NCI-H82 treated with DMSO at 0.1 percent for 48 hours (cell line): ENCODE results near the gene MAST4.

ENCODE experiments used
- DNase-seq: peaks from one replicate; lab custom pipeline; 2025; ENCODE audit not compliant: unreplicated experiment; lab: John Stamatoyannopoulos, UW

The MAST4 gene

DNA sequence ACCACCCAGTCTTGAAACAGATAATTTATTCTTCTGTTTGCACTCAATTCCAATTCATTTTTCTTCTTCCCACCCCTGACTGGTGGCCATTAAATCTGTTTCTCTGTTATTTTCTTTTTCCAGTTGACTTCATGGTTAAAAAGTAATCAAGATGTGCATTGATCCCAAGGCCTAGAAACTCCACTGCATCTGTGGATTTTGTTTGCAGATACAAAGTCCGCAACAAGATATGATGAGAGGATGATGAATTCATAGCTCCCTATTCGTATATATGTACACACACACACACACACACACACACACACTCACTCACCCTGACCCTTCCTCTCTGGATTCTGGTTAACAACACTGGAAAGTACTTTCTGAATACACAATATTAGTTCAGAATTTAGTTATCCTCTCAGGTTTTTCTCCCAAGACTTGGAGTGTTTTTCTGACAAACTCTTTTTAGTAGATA, 548.0 kb downstream of the MAST4 start:
- DNase-seq, result no peak

DNA sequence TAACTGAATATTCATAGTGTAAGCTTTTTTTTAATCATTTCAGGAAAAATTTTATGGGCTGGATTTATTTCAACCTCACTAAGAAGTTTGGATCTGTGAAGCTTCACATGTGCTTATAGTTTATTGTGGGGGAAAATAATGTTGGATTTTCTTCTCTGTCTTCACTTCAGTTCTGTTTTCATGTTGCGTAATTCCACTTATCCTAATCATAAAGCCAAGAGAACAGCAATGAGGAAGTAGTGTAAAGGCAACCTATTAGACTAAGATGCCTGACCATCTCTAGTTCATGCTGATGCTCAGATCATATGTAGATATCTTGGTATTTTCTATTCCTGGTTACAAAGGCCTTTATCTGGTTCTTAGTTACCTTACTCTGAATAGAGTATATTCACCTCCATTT, 550.4 kb downstream of the MAST4 start:
- no peak for DNase-seq

DNA sequence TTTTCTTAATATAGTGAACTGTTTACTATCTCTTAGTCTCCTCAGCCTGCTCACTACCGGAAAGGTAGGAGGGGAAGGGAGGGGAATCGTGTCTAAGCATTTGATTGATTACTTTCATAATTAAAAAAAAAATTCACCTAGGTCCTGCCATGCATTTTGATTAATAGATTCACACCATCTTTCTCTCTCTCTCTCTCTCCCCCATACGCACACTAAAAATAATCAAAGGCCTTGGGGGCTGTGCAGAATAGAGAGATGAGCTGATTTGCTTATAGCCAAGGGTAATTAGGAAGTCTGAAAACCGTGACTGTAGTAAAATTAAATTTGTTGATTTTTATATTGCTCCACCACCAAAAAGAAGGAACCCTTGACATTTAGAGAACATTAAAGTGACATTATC, 550.8 kb downstream of the MAST4 start:
- DNase-seq, result no peak

DNA sequence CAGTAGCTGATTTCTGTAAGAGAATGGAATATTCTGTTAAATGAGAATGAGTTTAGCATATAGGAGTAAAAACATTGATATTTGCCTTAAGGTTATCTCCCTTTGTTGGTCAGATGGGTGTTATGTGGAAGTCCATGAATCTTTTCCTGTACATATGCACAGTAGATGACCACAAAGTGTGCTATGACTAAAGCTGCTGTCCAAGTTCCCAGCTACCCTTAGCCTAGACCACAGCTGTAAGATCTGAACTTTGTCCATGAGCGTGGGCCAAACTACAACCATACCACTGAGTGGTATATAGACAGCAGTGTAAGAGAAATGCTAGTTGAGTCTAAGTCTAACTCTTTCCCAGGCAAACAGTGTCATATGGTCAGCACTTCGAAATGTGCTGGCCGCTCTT, 551.6 kb downstream of the MAST4 start:
- no peak for DNase-seq

DNA sequence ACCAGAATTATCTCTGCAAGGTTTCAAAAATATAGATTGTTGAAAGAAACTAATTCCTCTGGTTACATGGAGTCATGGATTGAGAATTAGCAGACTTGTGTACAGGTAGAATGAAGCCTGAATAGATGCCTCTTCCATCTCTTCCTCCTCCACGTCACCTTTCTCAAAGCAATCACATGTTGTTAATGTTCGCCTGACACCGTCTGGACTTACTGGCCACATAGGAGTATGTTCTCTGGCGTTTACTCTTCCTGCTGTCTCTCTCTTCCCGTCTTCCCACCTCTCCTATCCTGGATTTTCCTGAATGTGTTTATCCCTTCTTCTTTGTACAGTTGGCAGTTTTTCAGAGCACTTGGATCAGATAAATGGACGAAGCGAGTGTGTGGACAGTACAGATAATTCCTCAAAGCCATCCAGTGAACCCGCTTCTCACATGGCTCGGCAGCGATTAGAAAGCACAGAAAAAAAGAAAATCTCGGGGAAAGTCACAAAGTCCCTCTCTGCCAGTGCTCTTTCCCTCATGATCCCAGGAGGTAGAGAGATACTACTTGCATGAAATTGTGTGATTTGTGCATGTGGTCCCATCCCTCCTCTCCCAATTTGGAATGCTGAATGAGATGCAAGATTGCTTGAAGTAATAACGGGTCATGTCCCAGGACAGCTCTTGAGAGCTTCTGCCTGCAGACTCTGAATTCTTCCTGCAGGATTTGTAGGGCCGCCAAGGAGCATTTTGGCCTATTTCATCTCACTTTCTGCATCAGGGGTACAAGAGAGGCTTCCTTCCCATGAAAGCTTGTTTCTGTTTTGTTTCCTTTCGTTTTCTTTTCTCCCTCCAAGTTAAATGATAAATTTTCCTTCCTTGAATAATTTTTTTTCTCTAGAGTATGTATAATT, 553.1 kb downstream of the MAST4 start:
- no peak for DNase-seq

DNA sequence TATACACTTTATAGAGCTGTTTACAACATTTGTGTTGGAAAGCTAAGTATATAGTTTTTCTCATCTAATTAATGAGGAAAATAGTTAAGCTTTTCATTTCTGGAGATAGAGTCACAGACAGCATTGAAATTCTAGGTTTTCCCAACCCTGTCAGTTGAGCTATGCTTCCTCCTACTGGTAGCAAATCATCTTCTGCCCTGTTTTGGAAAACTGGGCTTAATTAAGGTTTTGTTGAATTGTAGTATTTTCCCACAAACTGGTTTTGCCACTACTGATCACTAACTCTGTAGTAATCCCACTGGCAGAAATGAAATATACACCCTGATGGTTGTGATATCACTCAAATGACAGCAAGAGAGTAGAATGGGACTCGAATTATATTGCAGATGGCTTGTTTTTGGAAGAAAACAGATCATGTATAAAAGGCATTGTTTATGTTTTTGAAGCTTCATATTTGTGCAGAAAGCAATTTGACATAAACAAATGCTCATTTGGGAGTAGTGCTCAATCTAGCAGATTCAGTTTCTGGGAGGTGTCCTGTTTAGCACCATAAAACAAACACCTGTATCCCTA, 553.8 kb downstream of the MAST4 start:
- DNase-seq, result no peak

DNA sequence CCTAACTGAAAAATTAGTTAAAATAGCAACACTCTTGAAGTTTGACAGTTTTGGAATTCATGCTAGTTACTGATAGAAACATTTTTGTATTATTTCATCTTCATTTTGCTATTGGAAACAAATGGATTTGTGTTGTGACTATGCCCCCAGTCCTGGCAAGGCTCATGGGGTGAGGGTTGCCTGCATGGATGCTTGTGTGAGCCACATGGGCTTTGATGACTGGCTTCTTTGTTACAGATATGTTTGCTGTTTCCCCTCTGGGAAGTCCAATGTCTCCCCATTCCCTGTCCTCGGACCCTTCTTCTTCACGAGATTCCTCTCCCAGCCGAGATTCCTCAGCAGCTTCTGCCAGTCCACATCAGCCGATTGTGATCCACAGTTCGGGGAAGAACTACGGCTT, 556.2 kb downstream of the MAST4 start:
- no peak for DNase-seq

DNA sequence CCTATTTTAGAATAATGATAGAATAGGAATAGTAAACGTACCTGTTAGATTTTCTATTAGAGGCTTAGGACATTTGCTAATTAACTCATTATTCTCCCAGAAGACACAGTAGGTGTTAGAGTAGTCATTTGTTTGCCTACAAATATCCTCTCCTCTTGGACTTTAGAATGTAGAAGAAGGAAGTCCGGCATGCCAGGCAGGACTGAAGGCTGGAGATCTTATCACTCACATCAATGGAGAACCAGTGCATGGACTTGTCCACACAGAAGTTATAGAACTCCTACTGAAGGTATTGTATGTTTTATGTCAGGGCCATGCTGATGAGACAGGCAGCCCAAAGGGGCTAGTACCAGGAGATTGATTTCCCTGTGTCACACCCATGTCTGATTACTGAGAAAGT, 557.1 kb downstream of the MAST4 start:
- DNase-seq, result no peak

DNA sequence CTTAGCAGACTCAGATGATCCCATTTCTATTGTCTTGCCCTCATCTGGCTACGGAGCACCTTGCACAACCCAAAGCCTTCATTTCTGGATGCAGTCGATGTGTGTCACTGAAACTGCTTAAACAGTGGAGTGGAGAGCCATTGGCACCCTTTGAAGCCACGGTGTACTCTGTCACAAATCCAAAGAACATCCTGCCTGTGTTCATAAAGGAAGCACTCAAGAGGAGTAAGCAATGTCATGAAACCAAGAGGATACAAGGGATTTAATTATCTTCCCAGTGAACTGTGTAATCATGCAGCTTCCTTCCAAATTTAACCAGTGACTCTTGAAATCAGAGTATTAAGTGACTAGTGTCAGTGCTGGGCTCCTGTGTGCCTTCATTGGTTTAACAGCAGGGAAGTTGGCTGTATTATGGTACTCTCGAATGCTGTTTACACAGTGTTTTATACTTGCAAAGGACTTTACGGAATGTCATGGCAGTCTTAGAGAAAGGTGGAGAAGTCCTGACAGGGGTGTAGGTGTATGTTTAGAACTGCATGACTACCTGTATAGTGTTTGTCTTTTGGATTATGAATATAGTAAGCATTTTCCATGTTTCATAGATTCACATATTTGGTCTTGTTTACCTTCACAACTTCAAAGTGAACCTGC, 558.5 kb downstream of the MAST4 start:
- no peak for DNase-seq

DNA sequence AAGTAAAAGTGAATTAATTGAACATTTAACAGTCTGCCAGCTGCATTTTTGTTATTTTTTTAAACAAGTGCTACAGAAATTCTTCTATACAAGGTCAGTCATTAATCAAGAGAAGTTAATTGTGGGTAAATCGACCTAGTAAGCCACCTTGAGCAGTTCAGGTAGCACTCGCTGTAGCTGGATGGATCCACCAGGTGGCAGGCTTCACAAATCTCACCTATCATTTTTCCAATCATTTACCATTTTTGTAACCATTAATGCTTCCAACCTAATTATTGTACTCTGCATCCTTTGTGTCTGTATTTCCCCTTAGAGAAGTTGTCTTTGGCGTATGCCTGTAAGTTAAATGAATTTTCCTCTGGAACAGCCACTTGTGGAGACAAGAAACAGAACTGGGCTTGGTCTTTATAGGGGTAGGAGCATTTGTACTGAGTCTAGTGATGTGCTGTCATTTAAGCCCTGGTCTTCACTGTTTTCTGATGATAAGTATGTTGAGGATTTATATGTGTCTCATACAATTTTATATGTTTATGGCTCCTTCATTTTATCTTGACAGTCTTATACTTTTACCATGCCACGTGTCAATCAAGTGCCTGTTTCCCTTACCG, 560.9 kb downstream of the MAST4 start:
- no peak for DNase-seq

DNA sequence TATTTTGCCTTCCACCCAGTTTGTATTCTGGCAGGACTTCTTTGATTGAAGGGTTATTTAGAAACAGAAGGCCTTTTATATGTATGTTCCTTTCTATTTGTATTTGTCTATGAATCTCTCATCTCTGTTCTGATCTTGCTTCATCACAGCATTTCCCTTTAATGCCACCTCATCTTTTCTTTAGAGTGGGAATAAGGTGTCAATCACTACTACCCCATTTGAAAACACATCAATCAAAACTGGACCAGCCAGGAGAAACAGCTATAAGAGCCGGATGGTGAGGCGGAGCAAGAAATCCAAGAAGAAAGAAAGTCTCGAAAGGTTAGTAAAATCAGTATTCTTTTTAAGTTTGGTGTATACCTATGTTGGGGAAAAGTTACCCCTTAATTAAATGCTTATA, 564.1 kb downstream of the MAST4 start:
- no peak for DNase-seq

DNA sequence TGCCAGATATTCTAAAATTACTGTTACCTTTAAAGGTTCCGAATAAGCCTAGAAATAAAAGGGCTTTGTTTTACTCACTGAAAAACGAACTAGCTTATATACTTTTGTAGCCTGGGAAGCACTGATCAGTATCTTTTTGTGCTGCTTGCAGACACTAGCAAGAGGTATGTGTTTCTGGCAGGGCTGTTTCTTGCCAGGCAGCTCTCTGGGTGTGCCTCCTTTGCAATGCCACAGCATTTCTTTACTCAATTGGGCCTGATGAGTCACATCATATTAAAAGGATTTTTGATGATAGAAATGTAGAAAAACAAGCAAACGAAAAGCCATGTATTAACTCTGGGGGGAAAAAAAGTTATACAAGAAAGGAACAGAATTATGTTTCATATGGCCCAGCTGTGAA, 564.8 kb downstream of the MAST4 start:
- DNase-seq, result no peak

DNA sequence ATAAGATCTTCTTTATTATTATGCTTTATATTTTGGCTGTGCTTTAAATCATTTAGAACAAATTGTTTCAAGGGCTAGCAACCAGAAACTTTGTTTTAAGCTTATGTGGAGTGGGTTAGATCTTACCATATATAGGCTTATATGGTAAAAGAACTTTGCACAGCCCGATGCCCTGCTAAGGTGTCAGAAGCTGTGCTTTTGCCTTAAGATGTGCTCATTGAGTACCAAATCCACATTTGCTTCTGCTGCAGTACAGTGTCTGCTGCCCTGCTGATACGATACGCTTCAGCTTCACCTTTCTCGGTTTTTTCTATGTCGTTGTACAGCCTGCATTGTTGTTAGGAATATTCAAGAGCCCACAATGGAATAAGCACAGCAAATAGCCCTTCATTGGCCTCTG, 565.6 kb downstream of the MAST4 start:
- DNase-seq, result no peak

DNA sequence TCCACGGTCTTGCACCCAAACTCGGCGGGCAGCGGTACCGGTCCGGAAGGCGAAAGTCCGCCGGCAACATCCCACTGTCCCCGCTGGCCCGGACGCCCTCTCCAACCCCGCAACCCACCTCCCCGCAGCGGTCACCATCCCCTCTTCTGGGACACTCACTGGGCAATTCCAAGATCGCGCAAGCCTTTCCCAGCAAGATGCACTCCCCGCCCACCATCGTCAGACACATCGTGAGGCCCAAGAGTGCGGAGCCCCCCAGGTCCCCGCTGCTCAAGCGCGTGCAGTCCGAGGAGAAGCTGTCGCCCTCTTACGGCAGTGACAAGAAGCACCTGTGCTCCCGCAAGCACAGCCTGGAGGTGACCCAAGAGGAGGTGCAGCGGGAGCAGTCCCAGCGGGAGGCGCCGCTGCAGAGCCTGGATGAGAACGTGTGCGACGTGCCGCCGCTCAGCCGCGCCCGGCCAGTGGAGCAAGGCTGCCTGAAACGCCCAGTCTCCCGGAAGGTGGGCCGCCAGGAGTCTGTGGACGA, 567.1 kb downstream of the MAST4 start:
- no peak for DNase-seq

DNA sequence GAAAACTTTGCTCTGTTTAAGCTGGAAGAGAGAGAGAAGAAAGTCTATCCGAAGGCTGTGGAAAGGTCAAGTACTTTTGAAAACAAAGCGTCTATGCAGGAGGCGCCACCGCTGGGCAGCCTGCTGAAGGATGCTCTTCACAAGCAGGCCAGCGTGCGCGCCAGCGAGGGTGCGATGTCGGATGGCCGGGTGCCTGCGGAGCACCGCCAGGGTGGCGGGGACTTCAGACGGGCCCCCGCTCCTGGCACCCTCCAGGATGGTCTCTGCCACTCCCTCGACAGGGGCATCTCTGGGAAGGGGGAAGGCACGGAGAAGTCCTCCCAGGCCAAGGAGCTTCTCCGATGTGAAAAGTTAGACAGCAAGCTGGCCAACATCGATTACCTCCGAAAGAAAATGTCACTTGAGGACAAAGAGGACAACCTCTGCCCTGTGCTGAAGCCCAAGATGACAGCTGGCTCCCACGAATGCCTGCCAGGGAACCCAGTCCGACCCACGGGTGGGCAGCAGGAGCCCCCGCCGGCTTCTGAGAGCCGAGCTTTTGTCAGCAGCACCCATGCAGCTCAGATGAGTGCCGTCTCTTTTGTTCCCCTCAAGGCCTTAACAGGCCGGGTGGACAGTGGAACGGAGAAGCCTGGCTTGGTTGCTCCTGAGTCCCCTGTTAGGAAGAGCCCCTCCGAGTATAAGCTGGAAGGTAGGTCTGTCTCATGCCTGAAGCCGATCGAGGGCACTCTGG, 567.8 kb downstream of the MAST4 start:
- DNase-seq, result no peak

DNA sequence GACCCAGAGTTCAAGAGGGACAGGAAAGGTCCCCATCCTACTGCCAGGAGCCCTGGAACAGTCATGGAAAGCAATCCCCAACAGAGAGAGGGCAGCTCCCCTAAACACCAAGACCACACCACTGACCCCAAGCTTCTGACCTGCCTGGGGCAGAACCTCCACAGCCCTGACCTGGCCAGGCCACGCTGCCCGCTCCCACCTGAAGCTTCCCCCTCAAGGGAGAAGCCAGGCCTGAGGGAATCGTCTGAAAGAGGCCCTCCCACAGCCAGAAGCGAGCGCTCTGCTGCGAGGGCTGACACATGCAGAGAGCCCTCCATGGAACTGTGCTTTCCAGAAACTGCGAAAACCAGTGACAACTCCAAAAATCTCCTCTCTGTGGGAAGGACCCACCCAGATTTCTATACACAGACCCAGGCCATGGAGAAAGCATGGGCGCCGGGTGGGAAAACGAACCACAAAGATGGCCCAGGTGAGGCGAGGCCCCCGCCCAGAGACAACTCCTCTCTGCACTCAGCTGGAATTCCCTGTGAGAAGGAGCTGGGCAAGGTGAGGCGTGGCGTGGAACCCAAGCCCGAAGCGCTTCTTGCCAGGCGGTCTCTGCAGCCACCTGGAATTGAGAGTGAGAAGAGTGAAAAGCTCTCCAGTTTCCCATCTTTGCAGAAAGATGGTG, 568.8 kb downstream of the MAST4 start:
- no peak for DNase-seq

DNA sequence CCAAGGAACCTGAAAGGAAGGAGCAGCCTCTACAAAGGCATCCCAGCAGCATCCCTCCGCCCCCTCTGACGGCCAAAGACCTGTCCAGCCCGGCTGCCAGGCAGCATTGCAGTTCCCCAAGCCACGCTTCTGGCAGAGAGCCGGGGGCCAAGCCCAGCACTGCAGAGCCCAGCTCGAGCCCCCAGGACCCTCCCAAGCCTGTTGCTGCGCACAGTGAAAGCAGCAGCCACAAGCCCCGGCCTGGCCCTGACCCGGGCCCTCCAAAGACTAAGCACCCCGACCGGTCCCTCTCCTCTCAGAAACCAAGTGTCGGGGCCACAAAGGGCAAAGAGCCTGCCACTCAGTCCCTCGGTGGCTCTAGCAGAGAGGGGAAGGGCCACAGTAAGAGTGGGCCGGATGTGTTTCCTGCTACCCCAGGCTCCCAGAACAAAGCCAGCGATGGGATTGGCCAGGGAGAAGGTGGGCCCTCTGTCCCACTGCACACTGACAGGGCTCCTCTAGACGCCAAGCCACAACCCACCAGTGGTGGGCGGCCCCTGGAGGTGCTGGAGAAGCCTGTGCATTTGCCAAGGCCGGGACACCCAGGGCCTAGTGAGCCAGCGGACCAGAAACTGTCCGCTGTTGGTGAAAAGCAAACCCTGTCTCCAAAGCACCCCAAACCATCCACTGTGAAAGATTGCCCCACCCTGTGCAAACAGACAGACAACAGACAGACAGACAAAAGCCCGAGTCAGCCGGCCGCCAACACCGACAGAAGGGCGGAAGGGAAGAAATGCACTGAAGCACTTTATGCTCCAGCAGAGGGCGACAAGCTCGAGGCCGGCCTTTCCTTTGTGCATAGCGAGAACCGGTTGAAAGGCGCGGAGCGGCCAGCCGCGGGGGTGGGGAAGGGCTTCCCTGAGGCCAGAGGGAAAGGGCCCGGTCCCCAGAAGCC, 569.6 kb downstream of the MAST4 start:
- DNase-seq, result no peak

DNA sequence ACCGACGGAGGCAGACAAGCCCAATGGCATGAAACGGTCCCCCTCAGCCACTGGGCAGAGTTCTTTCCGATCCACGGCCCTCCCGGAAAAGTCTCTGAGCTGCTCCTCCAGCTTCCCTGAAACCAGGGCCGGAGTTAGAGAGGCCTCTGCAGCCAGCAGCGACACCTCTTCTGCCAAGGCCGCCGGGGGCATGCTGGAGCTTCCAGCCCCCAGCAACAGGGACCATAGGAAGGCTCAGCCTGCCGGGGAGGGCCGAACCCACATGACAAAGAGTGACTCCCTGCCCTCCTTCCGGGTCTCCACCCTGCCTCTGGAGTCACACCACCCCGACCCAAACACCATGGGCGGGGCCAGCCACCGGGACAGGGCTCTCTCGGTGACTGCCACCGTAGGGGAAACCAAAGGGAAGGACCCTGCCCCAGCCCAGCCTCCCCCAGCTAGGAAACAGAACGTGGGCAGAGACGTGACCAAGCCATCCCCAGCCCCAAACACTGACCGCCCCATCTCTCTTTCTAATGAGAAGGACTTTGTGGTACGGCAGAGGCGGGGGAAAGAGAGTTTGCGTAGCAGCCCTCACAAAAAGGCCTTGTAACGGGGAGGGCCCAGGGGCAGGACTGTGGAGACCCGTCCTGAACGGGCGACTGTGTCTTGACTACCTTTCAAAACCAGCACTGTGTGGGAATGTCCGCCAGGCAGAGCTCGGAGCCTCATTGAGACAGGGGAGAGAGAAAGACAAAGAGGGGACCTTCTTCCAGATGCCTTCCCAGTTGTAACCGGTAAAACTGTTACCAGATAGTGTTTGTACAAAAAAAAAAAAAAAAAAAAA, 570.5 kb downstream of the MAST4 start:
- DNase-seq, result no peak
